ENCODE results near the gene NEUROD2. TPM values are rescaled to one million over a fixed set of nuclear protein-coding genes. Genes with fewer than 3 reads are reported as not detected.
"Not testable (repeated sequence)": the region's sequence is repeated elsewhere in the genome, so short reads cannot be mapped to it uniquely, and the experiment has no call there.

Gene NEUROD2
- polyA plus RNA-seq, 2 of the 4 experiments (the other 2 are of a cell fraction): not detected

GRCh38 chr17:39595294-39595693 is 12.4 kb downstream of the NEUROD2 start:
- no peak for FAIRE-seq
- no peak for ATAC-seq
- POLR2A ChIA-PET: no interaction called here

DNA sequence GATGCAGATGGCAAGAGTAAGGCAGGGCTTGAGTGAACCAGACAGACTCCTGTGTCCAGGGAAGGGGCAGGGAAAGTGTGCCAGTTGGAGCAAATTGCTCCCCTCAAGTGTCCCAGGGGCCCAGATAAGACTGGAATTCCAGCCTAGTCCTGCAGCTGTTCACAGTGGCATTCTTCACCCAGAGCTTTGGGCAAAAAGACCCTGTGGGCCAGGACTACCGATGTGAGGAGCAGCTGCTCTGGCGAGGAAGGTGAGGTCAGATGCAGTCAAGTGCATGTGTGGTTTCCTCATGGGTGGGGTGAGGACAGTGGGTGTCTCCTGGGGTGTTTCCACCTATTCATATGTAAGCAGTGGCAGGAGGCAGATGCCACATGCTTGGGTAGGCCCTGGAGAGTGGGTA is 14.3 kb downstream of the NEUROD2 start:
- Histone ChIP-seq H3K27ac (no peak overlapping the region), H3K9me3 (no peaks in the 10 kb centered on the region), H3K4me1 (peaks cover under 1% of the 10 kb centered on the region; the same call in 1 of the 3 replicates), H3K4me2 (no peak overlapping the region), H3K4me3 (no peak overlapping the region)
- TF ChIP-seq POLR2AphosphoS2 (conservative IDR thresholded peaks at IDR 0.05; ENCODE audit: low read length) (no peak), BCL3 (IDR thresholded peaks at IDR 0.05) (no peak), NFE2L2 (conservative IDR thresholded peaks at IDR 0.05; ENCODE audit: low read length) (no peak), HOXB13 (CRISPR knock-in tag; IDR thresholded peaks at IDR 0.05; ENCODE audit: low read depth) (no peak), BHLHE40 (IDR thresholded peaks at IDR 0.05; ENCODE audit: low read depth, low read length) (no peak), NR3C1 (IDR thresholded peaks at IDR 0.05) (no peak), EHMT2 (IDR thresholded peaks at IDR 0.05; ENCODE audit: low read depth) (no peak)
- TF ChIP-seq, protein P1, sequence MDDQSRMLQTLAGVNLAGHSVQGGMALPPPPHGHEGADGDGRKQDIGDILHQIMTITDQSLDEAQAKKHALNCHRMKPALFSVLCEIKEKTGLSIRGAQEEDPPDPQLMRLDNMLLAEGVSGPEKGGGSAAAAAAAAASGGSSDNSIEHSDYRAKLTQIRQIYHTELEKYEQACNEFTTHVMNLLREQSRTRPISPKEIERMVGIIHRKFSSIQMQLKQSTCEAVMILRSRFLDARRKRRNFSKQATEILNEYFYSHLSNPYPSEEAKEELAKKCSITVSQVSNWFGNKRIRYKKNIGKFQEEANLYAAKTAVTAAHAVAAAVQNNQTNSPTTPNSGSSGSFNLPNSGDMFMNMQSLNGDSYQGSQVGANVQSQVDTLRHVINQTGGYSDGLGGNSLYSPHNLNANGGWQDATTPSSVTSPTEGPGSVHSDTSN (IDR thresholded peaks at IDR 0.05): no peak
- TF ChIP-seq, protein P2, sequence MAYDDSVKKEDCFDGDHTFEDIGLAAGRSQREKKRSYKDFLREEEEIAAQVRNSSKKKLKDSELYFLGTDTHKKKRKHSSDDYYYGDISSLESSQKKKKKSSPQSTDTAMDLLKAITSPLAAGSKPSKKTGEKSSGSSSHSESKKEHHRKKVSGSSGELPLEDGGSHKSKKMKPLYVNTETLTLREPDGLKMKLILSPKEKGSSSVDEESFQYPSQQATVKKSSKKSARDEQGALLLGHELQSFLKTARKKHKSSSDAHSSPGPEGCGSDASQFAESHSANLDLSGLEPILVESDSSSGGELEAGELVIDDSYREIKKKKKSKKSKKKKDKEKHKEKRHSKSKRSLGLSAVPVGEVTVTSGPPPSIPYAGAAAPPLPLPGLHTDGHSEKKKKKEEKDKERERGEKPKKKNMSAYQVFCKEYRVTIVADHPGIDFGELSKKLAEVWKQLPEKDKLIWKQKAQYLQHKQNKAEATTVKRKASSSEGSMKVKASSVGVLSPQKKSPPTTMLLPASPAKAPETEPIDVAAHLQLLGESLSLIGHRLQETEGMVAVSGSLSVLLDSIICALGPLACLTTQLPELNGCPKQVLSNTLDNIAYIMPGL (CRISPR knock-in tag; IDR thresholded peaks at IDR 0.05; ENCODE audit: borderline replicate concordance): no peak
- no peak for ATAC-seq
- ChIA-PET POLR2A (no interaction called here), CTCF (interaction anchor here (0.7 to 58.8 kb wide), 4 partner anchors 13 to 41 kb away, joined by 3 to 1581 read pairs (median 4); partner anchors contain the start of genes PPP1R1B and STARD3)
- 0% methylated on average over 2 of the region's 2 CpGs for WGBS (ENCODE audit: missing lambda C conversion rate)
- DNase-seq (ENCODE audit: low read depth in 1 of 2, low spot score in 1 of 2): no peak
- FAIRE-seq: no peak

More at GRCh38 chr17:39595294-39595693, 12.4 kb downstream of the NEUROD2 start:
- Histone ChIP-seq H3K4me2 (no peak overlapping the region), H3K4me1 (peaks cover 13% of the 10 kb centered on the region), H3K27ac (no peak overlapping the region), H3K9me3 (no peaks in the 10 kb centered on the region), H3K4me3 (no peak overlapping the region)
- 8% methylated on average over 4 of the region's 4 CpGs for WGBS (ENCODE audit: missing lambda C conversion rate)
- CTCF ChIA-PET: interaction anchor here (0.7 to 58.8 kb wide), 6 partner anchors 8 to 75 kb away, joined by 3 to 1581 read pairs (median 4); partner anchors contain the start of genes PPP1R1B and STARD3
- no peak for DNase-seq (ENCODE audit: low read depth in 1 of 2, low spot score in 1 of 2)
- TF ChIP-seq ZC3H11A (IDR thresholded peaks at IDR 0.05) (no peak), FOSL2 (IDR thresholded peaks at IDR 0.05) (no peak), FOSL2 (CRISPR knock-in tag; IDR thresholded peaks at IDR 0.05) (no peak), E2F6 (IDR thresholded peaks at IDR 0.05; ENCODE audit: borderline replicate concordance, low read depth) (no peak)

GRCh38 chr17:39591958-39592954 is 15.5 kb downstream of the NEUROD2 start:
- Histone ChIP-seq H3K4me2 (no peak overlapping the region), H3K9me3 (no peaks in the 10 kb centered on the region), H3K4me3 (no peak overlapping the region), H3K27ac (no peak overlapping the region), H3K4me1 (no peaks in the 10 kb centered on the region; the same call in 2 of the 3 replicates)
- peak; percentile 99 for TF ChIP-seq REST (IDR thresholded peaks at IDR 0.05)
- no peak for TF ChIP-seq RAD21 (conservative IDR thresholded peaks at IDR 0.05 in 1 of 2, IDR thresholded peaks at IDR 0.05 in 1 of 2)
- TF ChIP-seq ZSCAN20 (CRISPR knock-in tag; IDR thresholded peaks at IDR 0.05): 0 out of 2 replicates have a peak, but pooled peaks have one; percentile 48
- peak; percentile 94 for TF ChIP-seq EHMT2 (IDR thresholded peaks at IDR 0.05; ENCODE audit: low read depth)
- 4% methylated on average over 14 of the region's 22 CpGs for WGBS (ENCODE audit: missing lambda C conversion rate)
- ChIA-PET POLR2A (no interaction called here), CTCF (interaction anchor here (1.8 to 58.8 kb wide), 2 partner anchors 16 to 43 kb away, joined by 6 to 1581 read pairs; partner anchors contain the start of genes PPP1R1B and STARD3)
- FAIRE-seq: no peak
- DNase-seq (ENCODE audit: low read depth in 1 of 2, low spot score in 1 of 2): peak in 1 of 2 experiments; percentile 64
- ATAC-seq: peak; percentile 48 to 58; a peak in 5 of 6 replicates

- ATAC-seq; FAIRE-seq; DNase-seq (ENCODE audit: low read depth in 1 of 2, low spot score in 1 of 2); H3K27ac ChIP-seq; H3K4me1 ChIP-seq; POLR2A ChIA-PET; H3K9me3 ChIP-seq; H3K4me2 ChIP-seq; H3K4me3 ChIP-seq: not testable (repeated sequence)
- CTCF ChIA-PET: interaction anchor here (1.5 to 58.8 kb wide), 3 partner anchors 13 to 45 kb away, joined by 3 to 1581 read pairs (median 13); partner anchors contain the start of genes PPP1R1B and STARD3
- WGBS (ENCODE audit: missing lambda C conversion rate): 6% methylated on average over 2 of the region's 2 CpGs
These were observed 17.5 kb downstream of the NEUROD2 start for GRCh38 chr17:39590180-39590579.
